Measurements from ENCODE around the gene CCDC85B. TPM values are rescaled to one million over a fixed set of nuclear protein-coding genes. Genes with fewer than 3 reads are reported as not detected.

Gene CCDC85B
- total RNA-seq, 2 donors from 2014 or later: 27.4 to 28.0 TPM

GRCh38 chr11:65861165-65861505, 29.3 kb upstream of the CCDC85B start:
- peak overlapping the region; percentile 99 for H3K4me3 Mint-ChIP-seq

GRCh38 chr11:65861533-65862183, 28.8 kb upstream of the CCDC85B start:
- H3K4me1 Mint-ChIP-seq: peaks cover 36% of the 10 kb centered on the region
- peak overlapping the region; percentile 99 for H3K27ac Mint-ChIP-seq
- peak overlapping the region; percentile 99 for H3K4me3 Mint-ChIP-seq
- DNase-seq (no peak), ATAC-seq (no peak)
- H3K9me3 ChIP-seq (ENCODE audit: control insufficient read depth, low read length, poor library complexity, severe bottlenecking): no peaks in the 10 kb centered on the region
- H3K36me3 Mint-ChIP-seq (ENCODE audit: low read depth): peaks cover 9% of the 10 kb centered on the region
- H3K27me3 Mint-ChIP-seq: no peaks in the 10 kb centered on the region

More at GRCh38 chr11:65861165-65861505, 29.3 kb upstream of the CCDC85B start:
- ATAC-seq (no peak), DNase-seq (peak in 1 of 3 donors; percentile 3)
- H3K4me1 Mint-ChIP-seq: peaks cover 41% of the 10 kb centered on the region
- H3K27ac Mint-ChIP-seq: peak overlapping the region; percentile 99
- H3K9me3 ChIP-seq (ENCODE audit: control insufficient read depth, low read length, poor library complexity, severe bottlenecking): no peaks in the 10 kb centered on the region
- H3K36me3 Mint-ChIP-seq (ENCODE audit: low read depth): peaks cover 9% of the 10 kb centered on the region
- no peaks in the 10 kb centered on the region for H3K27me3 Mint-ChIP-seq

- no peaks in the 10 kb centered on the region for H3K27me3 Mint-ChIP-seq
- H3K27ac Mint-ChIP-seq: peak overlapping the region; percentile 99
- H3K4me1 Mint-ChIP-seq: peaks cover 34% of the 10 kb centered on the region
- H3K36me3 Mint-ChIP-seq (ENCODE audit: low read depth): peaks cover 9% of the 10 kb centered on the region
- DNase-seq: no peak
- H3K4me3 Mint-ChIP-seq: peak overlapping the region; percentile 63
- ATAC-seq: no peak
- no peaks in the 10 kb centered on the region for H3K9me3 ChIP-seq (ENCODE audit: control insufficient read depth, low read length, poor library complexity, severe bottlenecking)
Observed at GRCh38 chr11:65862191-65862735, 28.2 kb upstream of the CCDC85B start.

DNA sequence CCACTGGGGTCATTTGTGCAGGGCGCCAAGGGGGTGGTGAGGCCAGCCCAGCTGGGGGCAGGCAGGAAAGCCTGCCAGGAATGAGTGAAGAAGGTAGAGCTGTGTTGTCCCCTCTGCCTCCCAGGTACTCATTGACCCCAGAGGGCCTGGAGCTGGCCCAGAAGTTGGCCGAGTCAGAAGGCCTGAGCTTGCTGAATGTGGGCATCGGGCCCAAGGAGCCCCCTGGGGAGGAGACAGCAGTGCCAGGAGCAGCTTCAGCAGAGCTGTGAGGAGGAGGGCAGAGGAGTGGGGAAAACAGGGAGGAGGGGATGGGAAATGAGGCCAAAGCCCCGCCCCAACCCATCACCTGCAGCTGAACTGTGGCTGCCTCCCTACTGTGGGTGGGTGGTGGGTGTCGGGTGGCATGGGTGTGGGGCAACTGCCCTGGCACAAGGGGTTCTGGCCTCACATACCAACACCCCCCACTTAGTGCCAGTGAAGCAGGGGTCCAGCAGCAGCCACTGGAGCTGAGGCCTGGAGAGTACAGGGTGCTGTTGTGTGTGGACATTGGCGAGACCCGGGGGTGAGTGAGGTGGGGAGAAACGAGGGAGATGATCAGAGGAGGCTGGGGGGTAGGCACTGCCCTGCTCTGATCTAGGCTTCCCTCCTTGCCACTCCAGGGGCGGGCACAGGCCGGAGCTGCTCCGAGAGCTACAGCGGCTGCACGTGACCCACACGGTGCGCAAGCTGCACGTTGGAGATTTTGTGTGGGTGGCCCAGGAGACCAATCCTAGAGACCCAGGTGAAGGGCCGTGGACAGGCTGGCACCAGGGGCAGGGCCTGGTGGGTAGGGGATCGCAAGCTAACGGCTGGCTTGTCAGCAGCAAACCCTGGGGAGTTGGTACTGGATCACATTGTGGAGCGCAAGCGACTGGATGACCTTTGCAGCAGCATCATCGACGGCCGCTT, 27.3 kb upstream of the CCDC85B start:
- H3K9me3 ChIP-seq (ENCODE audit: control insufficient read depth, low read length, poor library complexity, severe bottlenecking): no peaks in the 10 kb centered on the region
- ATAC-seq (no peak), DNase-seq (no peak)
- Mint-ChIP-seq H3K27me3 (no peaks in the 10 kb centered on the region), H3K27ac (peak overlapping the region; percentile 99), H3K4me1 (peaks cover 31% of the 10 kb centered on the region), H3K4me3 (no peak overlapping the region), H3K36me3 (ENCODE audit: low read depth) (peaks cover 9% of the 10 kb centered on the region)

GRCh38 chr11:65863889-65864705, 26.4 kb upstream of the CCDC85B start:
- peaks cover 23% of the 10 kb centered on the region for H3K4me1 Mint-ChIP-seq
- no peak overlapping the region for H3K27ac Mint-ChIP-seq
- DNase-seq (no peak), ATAC-seq (no peak)
- H3K36me3 Mint-ChIP-seq (ENCODE audit: low read depth): peaks cover 9% of the 10 kb centered on the region
- no peaks in the 10 kb centered on the region for H3K27me3 Mint-ChIP-seq
- H3K9me3 ChIP-seq (ENCODE audit: control insufficient read depth, low read length, poor library complexity, severe bottlenecking): no peaks in the 10 kb centered on the region
- no peak overlapping the region for H3K4me3 Mint-ChIP-seq

- ATAC-seq (no peak), DNase-seq (no peak)
- peaks cover 9% of the 10 kb centered on the region for H3K36me3 Mint-ChIP-seq (ENCODE audit: low read depth)
- H3K4me1 Mint-ChIP-seq: peaks cover 23% of the 10 kb centered on the region
- no peaks in the 10 kb centered on the region for H3K9me3 ChIP-seq (ENCODE audit: control insufficient read depth, low read length, poor library complexity, severe bottlenecking)
- H3K4me3 Mint-ChIP-seq: no peak overlapping the region
- H3K27me3 Mint-ChIP-seq: no peaks in the 10 kb centered on the region
- H3K27ac Mint-ChIP-seq: no peak overlapping the region
Observed at GRCh38 chr11:65864706-65865471, 25.6 kb upstream of the CCDC85B start.

DNA sequence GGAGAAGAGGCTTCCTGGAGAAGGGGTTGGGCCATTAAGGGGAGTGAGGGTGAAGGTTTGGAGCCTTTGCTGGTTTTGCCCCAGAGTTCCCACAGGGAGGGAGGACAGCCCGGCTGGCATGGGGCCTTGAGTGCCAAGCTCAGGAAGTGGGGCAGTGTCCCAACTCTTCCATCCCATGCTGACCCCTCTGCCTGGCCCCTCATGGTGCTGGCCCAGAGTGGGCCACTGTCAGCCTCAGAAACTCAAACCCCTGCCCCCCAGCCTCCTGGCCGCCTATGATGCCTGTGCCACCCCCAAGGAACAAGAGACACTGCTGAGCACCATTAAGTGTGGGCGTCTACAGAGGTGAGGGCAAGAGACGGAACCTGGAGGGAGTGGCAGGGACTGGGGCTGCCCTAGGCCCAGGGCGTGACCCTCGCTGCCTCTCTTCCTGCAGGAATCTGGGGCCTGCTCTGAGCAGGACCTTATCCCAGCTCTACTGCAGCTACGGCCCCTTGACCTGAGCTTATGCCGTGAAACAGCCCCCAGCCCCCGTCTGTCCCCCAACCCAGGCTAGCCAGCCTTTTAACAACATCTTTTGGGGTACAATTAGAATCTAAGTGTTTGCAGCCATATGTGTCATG, 24.8 kb upstream of the CCDC85B start:
- H3K27ac Mint-ChIP-seq: no peak overlapping the region
- DNase-seq: no peak

GRCh38 chr11:65866509-65867283, 23.8 kb upstream of the CCDC85B start:
- H3K4me1 Mint-ChIP-seq: peaks cover 23% of the 10 kb centered on the region
- H3K36me3 Mint-ChIP-seq (ENCODE audit: low read depth): peaks cover 7% of the 10 kb centered on the region
- DNase-seq: no peak
- no peaks in the 10 kb centered on the region for H3K27me3 Mint-ChIP-seq
- no peaks in the 10 kb centered on the region for H3K9me3 ChIP-seq (ENCODE audit: control insufficient read depth, low read length, poor library complexity, severe bottlenecking)
- H3K4me3 Mint-ChIP-seq: no peak overlapping the region
- H3K27ac Mint-ChIP-seq: peak overlapping the region; percentile 51
- ATAC-seq: no peak

More for the DNA sequence above, 24.8 kb upstream of the CCDC85B start:
- ATAC-seq: no peak
- Mint-ChIP-seq H3K4me3 (no peak overlapping the region), H3K36me3 (ENCODE audit: low read depth) (peaks cover 7% of the 10 kb centered on the region), H3K4me1 (peaks cover 23% of the 10 kb centered on the region), H3K27me3 (no peaks in the 10 kb centered on the region)
- H3K9me3 ChIP-seq (ENCODE audit: control insufficient read depth, low read length, poor library complexity, severe bottlenecking): no peaks in the 10 kb centered on the region

DNA sequence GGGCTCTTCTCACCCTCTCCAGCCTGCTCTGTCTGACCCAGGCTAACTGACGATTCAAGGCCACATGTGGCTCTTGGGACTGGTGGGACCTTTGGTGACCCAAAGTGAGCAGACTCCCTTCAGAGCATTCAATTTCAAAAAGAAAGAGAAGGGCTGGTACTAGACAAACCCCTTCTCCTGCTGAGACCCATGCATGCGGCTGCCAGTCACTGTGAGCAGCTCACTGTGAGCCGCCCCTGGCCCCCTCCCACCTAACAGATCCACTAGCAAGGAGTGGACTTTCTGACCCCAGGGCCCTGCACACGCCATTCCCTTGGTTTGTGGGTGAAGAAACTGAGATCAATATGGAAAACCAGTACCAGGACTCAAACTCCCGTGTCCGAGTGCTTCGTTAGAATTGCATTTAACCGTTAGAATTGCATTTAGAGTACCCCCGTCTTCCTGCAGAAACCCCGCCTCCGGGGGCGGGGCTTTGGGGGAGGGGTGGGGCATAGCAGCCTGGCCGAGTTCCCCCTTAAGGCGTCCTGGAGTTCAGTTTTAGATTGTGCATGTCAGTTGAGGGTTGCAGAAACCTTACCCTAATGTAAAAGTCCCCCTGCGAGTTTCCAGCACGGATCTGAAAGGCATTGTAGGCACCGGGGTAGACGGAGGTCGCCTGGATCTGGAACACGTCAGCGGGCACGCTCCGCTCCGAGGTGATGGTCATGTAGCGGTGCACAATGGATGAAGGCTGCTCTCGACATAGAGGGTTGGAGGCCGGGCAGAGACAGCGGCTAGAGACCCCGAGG, 23.0 kb upstream of the CCDC85B start:
- Mint-ChIP-seq H3K4me1 (peaks cover 23% of the 10 kb centered on the region), H3K4me3 (no peak overlapping the region), H3K27ac (peak overlapping the region; percentile 51), H3K27me3 (no peaks in the 10 kb centered on the region), H3K36me3 (ENCODE audit: low read depth) (peaks cover 7% of the 10 kb centered on the region)
- DNase-seq (no peak), ATAC-seq (no peak)
- no peaks in the 10 kb centered on the region for H3K9me3 ChIP-seq (ENCODE audit: control insufficient read depth, low read length, poor library complexity, severe bottlenecking)

- Mint-ChIP-seq H3K27me3 (no peaks in the 10 kb centered on the region), H3K27ac (peak overlapping the region; percentile 51), H3K36me3 (ENCODE audit: low read depth) (peaks cover 2% of the 10 kb centered on the region), H3K4me3 (no peak overlapping the region), H3K4me1 (peaks cover 23% of the 10 kb centered on the region)
- H3K9me3 ChIP-seq (ENCODE audit: control insufficient read depth, low read length, poor library complexity, severe bottlenecking): no peaks in the 10 kb centered on the region
- DNase-seq: no peak
- ATAC-seq: peak; percentile 65
Observed at GRCh38 chr11:65868076-65868667, 22.3 kb upstream of the CCDC85B start.

DNA sequence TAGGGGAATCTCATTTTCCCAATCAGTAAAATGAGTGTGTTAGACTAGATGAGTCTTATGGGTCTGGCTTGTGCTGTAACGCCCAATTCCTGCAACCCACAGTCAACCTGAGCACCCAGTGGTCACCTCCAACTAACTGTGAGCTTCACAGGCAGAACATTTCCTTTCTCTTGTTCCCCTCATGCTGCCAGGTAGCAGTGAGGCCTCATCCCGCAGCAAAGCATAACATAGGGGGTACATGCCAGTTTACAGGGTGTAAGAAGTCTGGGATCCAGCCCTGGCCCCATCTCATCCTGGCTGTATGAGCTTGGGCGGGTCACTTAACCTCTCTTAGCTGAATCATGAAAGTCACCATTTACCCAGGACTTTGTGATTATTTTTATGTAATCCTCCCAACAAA, 21.6 kb upstream of the CCDC85B start:
- Mint-ChIP-seq H3K4me3 (no peak overlapping the region), H3K27ac (peak overlapping the region; percentile 60)
- no peak for DNase-seq

More for the DNA sequence above, 21.6 kb upstream of the CCDC85B start:
- Mint-ChIP-seq H3K27me3 (no peaks in the 10 kb centered on the region), H3K4me1 (peaks cover 29% of the 10 kb centered on the region), H3K36me3 (ENCODE audit: low read depth) (peaks cover 2% of the 10 kb centered on the region)
- ATAC-seq: no peak
- H3K9me3 ChIP-seq (ENCODE audit: control insufficient read depth, low read length, poor library complexity, severe bottlenecking): no peaks in the 10 kb centered on the region
